ENCODE measurements around the gene CCP110.

GRCh38 chr16:19527161-19527560 is 3.4 kb downstream of the CCP110 start:
- TF ChIP-seq POLR2A (IDR thresholded peaks at IDR 0.05) (no peak), POLR2AphosphoS5 (IDR thresholded peaks at IDR 0.05) (no peak)
- TF ChIP-seq, protein P1, sequence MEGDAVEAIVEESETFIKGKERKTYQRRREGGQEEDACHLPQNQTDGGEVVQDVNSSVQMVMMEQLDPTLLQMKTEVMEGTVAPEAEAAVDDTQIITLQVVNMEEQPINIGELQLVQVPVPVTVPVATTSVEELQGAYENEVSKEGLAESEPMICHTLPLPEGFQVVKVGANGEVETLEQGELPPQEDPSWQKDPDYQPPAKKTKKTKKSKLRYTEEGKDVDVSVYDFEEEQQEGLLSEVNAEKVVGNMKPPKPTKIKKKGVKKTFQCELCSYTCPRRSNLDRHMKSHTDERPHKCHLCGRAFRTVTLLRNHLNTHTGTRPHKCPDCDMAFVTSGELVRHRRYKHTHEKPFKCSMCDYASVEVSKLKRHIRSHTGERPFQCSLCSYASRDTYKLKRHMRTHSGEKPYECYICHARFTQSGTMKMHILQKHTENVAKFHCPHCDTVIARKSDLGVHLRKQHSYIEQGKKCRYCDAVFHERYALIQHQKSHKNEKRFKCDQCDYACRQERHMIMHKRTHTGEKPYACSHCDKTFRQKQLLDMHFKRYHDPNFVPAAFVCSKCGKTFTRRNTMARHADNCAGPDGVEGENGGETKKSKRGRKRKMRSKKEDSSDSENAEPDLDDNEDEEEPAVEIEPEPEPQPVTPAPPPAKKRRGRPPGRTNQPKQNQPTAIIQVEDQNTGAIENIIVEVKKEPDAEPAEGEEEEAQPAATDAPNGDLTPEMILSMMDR (IDR thresholded peaks at IDR 0.05) = no peak

Measured in stomach (tissue), 4 donors.